ENCODE data around the gene MESP1.

- TF ChIP-seq EZH2phosphoT487 (IDR thresholded peaks at IDR 0.05; ENCODE audit: borderline replicate concordance, low read length): no peak
- TF ChIP-seq CTCF (IDR thresholded peaks at IDR 0.05; ENCODE audit: low read depth, low read length, poor library complexity, severe bottlenecking): no peak
Measured at GRCh38 chr15:89707577-89707976, 43.5 kb downstream of the MESP1 start.
